Glutamatergic neuron (in vitro differentiated cells): Measurements from ENCODE around the gene RAB31. TPM values are rescaled to one million over a fixed set of nuclear protein-coding genes. Genes with fewer than 3 reads are reported as not detected.

Experiments
- DNase-seq: peaks from one replicate; pipeline ENCODE4 v3.0.0; 2022
- H3K27ac Mint-ChIP-seq: one replicate; pipeline ENCODE4 v1.8.0; 2020; ENCODE audit warnings: mild to moderate bottlenecking, mixed read lengths, inconsistent platforms; ENCODE audit not compliant: unreplicated experiment
- H3K27me3 Mint-ChIP-seq: one replicate; pipeline ENCODE4 v1.8.0; 2020; ENCODE audit warnings: mild to moderate bottlenecking, moderate library complexity, mixed read lengths, inconsistent platforms; ENCODE audit not compliant: unreplicated experiment
- H3K36me3 Mint-ChIP-seq: one replicate; pipeline ENCODE4 v1.8.0; 2020; ENCODE audit warnings: mild to moderate bottlenecking, mixed read lengths, inconsistent platforms; ENCODE audit not compliant: unreplicated experiment
- H3K4me1 Mint-ChIP-seq: one replicate; pipeline ENCODE4 v1.8.0; 2020; ENCODE audit warnings: mild to moderate bottlenecking, low read depth, mixed read lengths, inconsistent platforms; ENCODE audit not compliant: unreplicated experiment
- H3K4me3 Mint-ChIP-seq: one replicate; pipeline ENCODE4 v1.8.0; 2020; ENCODE audit warnings: mild to moderate bottlenecking, mixed read lengths, inconsistent platforms; ENCODE audit not compliant: unreplicated experiment
- H3K9me3 Mint-ChIP-seq: one replicate; pipeline ENCODE4 v1.8.0; 2020; ENCODE audit warnings: mild to moderate bottlenecking, moderate library complexity, mixed read lengths, inconsistent platforms; ENCODE audit not compliant: unreplicated experiment
- total RNA-seq: library from RNA; stranded (reverse); fragmentation: NEBNext Ultra II Directional; extraction: Animal tissue kit (Norgen Biotek cat#: 25700); gene quantifications from one replicate; pipeline ENCODE4 v1.2.1, GENCODE V29; 2021; ENCODE audit not compliant: unreplicated experiment
- TF ChIP-seq, protein P1 (sequence below): fragments of 200-600 bp; sonication (generic); IDR thresholded peaks from one replicate; pipeline ENCODE4 v1.5.0; 2021; ENCODE audit not compliant: partially characterized antibody, unreplicated experiment

Gene RAB31
- total RNA-seq, 1 donor from 2014 or later, result 4.1 TPM

DNA sequence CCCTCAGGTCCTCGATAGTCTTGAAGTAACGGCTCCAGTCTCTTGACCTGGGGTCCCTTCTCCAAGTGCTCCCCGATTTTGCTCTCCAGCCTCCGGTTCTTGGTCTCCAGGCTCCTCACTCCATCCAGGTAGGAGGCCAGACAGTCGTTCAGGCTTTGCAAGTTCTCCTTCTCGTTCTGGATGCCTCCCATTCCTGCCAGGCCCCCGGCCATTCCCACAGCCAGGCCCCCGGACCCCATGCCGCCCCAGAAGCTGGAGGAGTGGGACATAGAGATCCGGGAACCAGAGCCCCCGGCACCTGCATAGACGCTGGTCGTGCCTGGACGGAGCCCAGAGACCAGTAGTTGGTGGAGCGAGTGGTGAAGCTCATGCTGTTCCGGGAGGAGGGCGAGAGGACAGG, 29.0 kb upstream of the RAB31 start:
- TF ChIP-seq, protein P1, sequence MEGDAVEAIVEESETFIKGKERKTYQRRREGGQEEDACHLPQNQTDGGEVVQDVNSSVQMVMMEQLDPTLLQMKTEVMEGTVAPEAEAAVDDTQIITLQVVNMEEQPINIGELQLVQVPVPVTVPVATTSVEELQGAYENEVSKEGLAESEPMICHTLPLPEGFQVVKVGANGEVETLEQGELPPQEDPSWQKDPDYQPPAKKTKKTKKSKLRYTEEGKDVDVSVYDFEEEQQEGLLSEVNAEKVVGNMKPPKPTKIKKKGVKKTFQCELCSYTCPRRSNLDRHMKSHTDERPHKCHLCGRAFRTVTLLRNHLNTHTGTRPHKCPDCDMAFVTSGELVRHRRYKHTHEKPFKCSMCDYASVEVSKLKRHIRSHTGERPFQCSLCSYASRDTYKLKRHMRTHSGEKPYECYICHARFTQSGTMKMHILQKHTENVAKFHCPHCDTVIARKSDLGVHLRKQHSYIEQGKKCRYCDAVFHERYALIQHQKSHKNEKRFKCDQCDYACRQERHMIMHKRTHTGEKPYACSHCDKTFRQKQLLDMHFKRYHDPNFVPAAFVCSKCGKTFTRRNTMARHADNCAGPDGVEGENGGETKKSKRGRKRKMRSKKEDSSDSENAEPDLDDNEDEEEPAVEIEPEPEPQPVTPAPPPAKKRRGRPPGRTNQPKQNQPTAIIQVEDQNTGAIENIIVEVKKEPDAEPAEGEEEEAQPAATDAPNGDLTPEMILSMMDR, result no peak
- H3K4me3 Mint-ChIP-seq, result no peak overlapping the region
- H3K27me3 Mint-ChIP-seq, result no peaks in the 10 kb centered on the region
- DNase-seq, result no peak
- H3K27ac Mint-ChIP-seq, result no peak overlapping the region
- peaks cover 4% of the 10 kb centered on the region for H3K4me1 Mint-ChIP-seq
- peaks cover 2% of the 10 kb centered on the region for H3K9me3 Mint-ChIP-seq
- H3K36me3 Mint-ChIP-seq, result no peaks in the 10 kb centered on the region

DNA sequence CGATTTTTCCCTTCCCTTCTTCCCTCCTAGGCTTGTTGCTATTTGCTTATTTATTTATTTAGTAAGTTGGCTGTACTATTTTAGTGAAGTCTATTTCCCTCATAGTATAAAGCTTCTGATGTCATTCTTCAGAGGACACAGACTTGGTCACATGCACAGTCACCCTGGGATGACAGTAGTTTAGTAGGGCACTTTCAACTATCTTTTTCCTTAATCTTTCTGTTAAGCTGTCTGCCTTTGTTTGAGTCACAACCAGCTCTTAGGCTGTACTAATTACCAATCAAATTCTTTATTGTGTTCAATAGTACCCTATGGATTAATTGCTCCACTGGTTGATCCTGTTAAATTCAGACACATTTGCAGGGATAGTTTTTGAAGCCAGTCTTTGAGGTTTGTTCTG, 26.9 kb upstream of the RAB31 start:
- H3K9me3 Mint-ChIP-seq, result peaks cover 2% of the 10 kb centered on the region
- TF ChIP-seq, protein P1, result no peak
- H3K4me1 Mint-ChIP-seq, result peaks cover 4% of the 10 kb centered on the region
- no peaks in the 10 kb centered on the region for H3K27me3 Mint-ChIP-seq
- no peak overlapping the region for H3K4me3 Mint-ChIP-seq
- H3K27ac Mint-ChIP-seq, result no peak overlapping the region
- DNase-seq, result no peak
- H3K36me3 Mint-ChIP-seq, result no peaks in the 10 kb centered on the region

DNA sequence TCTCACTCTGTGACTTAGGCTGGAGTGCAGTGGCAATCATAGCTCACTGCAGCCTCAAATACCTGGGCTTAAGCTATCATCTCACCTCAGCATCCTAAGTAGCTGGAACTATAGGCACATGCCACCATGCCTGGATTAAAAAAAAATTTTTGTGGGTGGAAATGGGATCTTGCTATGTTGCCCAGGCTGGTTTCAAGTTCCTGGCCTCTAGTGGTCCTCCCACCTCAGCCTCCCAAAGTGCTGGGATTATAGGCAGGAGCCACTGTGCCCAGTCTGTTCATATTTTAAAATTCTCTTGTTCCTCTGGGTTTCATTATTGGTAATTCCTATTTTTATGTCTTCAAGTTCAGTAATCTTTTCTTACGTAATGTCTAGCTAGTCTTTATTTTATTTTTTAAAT, 25.5 kb upstream of the RAB31 start:
- TF ChIP-seq, protein P1, result no peak
- Mint-ChIP-seq H3K4me3 (no peak overlapping the region), H3K27ac (no peak overlapping the region), H3K36me3 (no peaks in the 10 kb centered on the region), H3K4me1 (peaks cover 4% of the 10 kb centered on the region), H3K27me3 (no peaks in the 10 kb centered on the region), H3K9me3 (peaks cover 2% of the 10 kb centered on the region)
- DNase-seq, result no peak

DNA sequence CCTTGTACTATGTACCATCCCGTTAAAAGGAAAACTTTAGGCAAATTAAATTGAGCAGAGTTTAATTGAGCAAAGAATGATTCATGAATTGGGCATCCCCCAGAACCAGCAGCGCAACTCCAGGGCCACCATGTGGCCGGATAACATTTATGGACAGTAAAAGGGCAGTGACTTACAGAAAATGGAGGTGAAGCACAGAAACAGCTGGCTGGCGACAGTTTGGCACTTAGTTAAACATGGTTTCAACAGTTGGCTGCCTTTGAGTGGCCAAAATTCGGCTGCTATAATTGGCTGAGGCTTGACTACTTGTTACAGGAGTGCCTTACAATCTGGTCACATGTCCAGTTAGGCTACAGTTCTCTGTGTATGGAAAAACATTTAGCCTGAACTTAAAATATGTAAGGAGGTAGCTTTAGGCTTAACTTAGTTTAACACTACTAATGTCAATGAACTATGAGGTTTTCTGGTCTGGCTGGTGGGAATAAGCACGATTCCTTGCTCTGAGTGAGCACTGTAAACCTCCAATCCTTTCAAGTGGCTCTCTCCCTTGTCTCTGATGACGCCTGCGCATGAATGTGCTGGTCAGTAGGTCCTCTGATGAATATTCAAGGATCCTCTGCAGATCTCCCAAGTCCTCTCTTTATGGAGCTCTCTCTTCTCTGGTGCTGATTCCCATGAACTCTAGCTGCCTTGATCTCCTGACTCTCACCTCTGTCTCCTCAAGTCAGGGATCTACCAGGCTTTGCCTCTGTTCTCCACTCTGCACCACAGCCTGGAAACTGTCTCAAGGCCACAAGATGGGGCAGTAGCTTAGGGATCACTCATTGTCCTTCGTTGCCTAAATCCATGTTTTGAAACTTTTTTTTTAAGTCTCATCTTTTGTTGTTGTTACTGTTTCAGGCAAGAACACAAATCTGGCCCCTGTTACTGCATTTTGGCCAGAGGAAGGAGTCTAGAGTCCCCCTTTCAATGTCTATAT, 24.4 kb upstream of the RAB31 start:
- DNase-seq, result no peak
- TF ChIP-seq, protein P1, result no peak
- H3K27ac Mint-ChIP-seq, result no peak overlapping the region

More for the DNA sequence above, 24.4 kb upstream of the RAB31 start:
- Mint-ChIP-seq H3K9me3 (peaks cover 2% of the 10 kb centered on the region), H3K4me3 (no peak overlapping the region), H3K36me3 (no peaks in the 10 kb centered on the region), H3K27me3 (no peaks in the 10 kb centered on the region), H3K4me1 (peaks cover 4% of the 10 kb centered on the region)
